HG03103 (cell line): ENCODE data around the gene GAS2L1.

Source experiments
- ATAC-seq: cut with Tn5 transposase; IDR thresholded peaks from one replicate; pipeline ENCODE4 v1.9.1; 2021; ENCODE audit warnings: low read depth; ENCODE audit not compliant: unreplicated experiment

GAS2L1 gene

GRCh38 chr22:29306175-29306834 is at the start of gene GAS2L1:
Gene GAS2L1 (plus strand): TSS chr22:29306650. CDS start chr22:29308106, 1,456 bp downstream.
- ATAC-seq = no peak

GRCh38 chr22:29257751-29258181 is 48.7 kb upstream of the GAS2L1 start:
- ATAC-seq = no peak

- ATAC-seq = no peak
These were observed 47.8 kb upstream of the GAS2L1 start for GRCh38 chr22:29258407-29259252.

- no peak for ATAC-seq
These were observed 47.1 kb upstream of the GAS2L1 start for GRCh38 chr22:29259253-29259899.

GRCh38 chr22:29260031-29260560 is 46.4 kb upstream of the GAS2L1 start:
- ATAC-seq = no peak

- ATAC-seq = no peak
These were observed 45.7 kb upstream of the GAS2L1 start for GRCh38 chr22:29260601-29261315.

- no peak for ATAC-seq
These were observed 42.6 kb upstream of the GAS2L1 start for GRCh38 chr22:29263791-29264276.

- no peak for ATAC-seq
These were observed 41.1 kb upstream of the GAS2L1 start for GRCh38 chr22:29265305-29265704.

GRCh38 chr22:29265929-29266328 is 40.5 kb upstream of the GAS2L1 start:
- no peak for ATAC-seq

GRCh38 chr22:29266564-29267461 is 39.6 kb upstream of the GAS2L1 start:
- no peak for ATAC-seq

- ATAC-seq = no peak
These were observed 39.0 kb upstream of the GAS2L1 start for GRCh38 chr22:29267462-29267857.

- ATAC-seq = peak; percentile 59
These were observed 38.5 kb upstream of the GAS2L1 start, which contains the start of the genes EWSR1 and RHBDD3 for GRCh38 chr22:29267858-29268510. Gene EWSR1 (plus strand): TSS chr22:29268268. CDS start chr22:29268337, 69 bp downstream. Gene RHBDD3 (minus strand): TSS chr22:29267981. CDS start chr22:29265626, 2,355 bp downstream.

- ATAC-seq = no peak
These were observed 37.8 kb upstream of the GAS2L1 start for GRCh38 chr22:29268511-29269229.

GRCh38 chr22:29269230-29269604 is 37.2 kb upstream of the GAS2L1 start:
- no peak for ATAC-seq

- ATAC-seq = no peak
These were observed 36.5 kb upstream of the GAS2L1 start for GRCh38 chr22:29269731-29270474.

GRCh38 chr22:29270475-29271271 is 35.8 kb upstream of the GAS2L1 start:
- no peak for ATAC-seq
